ENCODE measurements around the gene GOLGA5. TPM values are rescaled to one million over a fixed set of nuclear protein-coding genes. Genes with fewer than 3 reads are reported as not detected.
A peak's percentile ranks its signal among the peaks of the same experiment; 100 is the strongest.
"Not testable (repeated sequence)": the region's sequence is repeated elsewhere in the genome, so short reads cannot be mapped to it uniquely, and the experiment has no call there.

Gene GOLGA5
- total and polyA plus RNA-seq, 4 donors: 28.1 to 38.6 (median 31.6) TPM

GRCh38 chr14:92813201-92813600 is 19.1 kb downstream of the GOLGA5 start:
- peaks cover 28% of the 10 kb centered on the region for H3K36me3 ChIP-seq (ENCODE audit: control insufficient read depth, insufficient read depth, low read length)
- no peaks in the 10 kb centered on the region for H3K4me1 ChIP-seq (ENCODE audit: control insufficient read depth, insufficient read depth, low read length)
- no peak overlapping the region for H3K27ac ChIP-seq (ENCODE audit: low read depth, low read length)
- no peak for DNase-seq (ENCODE audit: low read depth in 4 of 6, low spot score in 6 of 6)
- WGBS (ENCODE audit: insufficient coverage): 96% methylated on average over 3 of the region's 3 CpGs
- H3K27me3 ChIP-seq (ENCODE audit: control insufficient read depth, insufficient read depth, low read length): no peaks in the 10 kb centered on the region
- no peak overlapping the region for H3K4me3 ChIP-seq (ENCODE audit: low read depth, low read length)
- H3K9me3 ChIP-seq (ENCODE audit: control insufficient read depth, insufficient read depth, low read length): no peaks in the 10 kb centered on the region

GRCh38 chr14:92819011-92819597 is 25.0 kb downstream of the GOLGA5 start:
- Histone ChIP-seq H3K36me3 (ENCODE audit: control insufficient read depth, insufficient read depth, low read length) (peaks cover 20% of the 10 kb centered on the region), H3K27ac (ENCODE audit: low read depth, low read length) (no peak overlapping the region), H3K9me3 (ENCODE audit: control insufficient read depth, insufficient read depth, low read length) (no peaks in the 10 kb centered on the region), H3K4me1 (ENCODE audit: control insufficient read depth, insufficient read depth, low read length) (no peaks in the 10 kb centered on the region), H3K27me3 (ENCODE audit: control insufficient read depth, insufficient read depth, low read length) (no peaks in the 10 kb centered on the region), H3K4me3 (ENCODE audit: low read depth, low read length) (no peak overlapping the region)
- peak in 1 of 6 donors; percentile 11 for DNase-seq (ENCODE audit: low read depth in 4 of 6, low spot score in 6 of 6)
- 68% methylated on average over 5 of the region's 6 CpGs for WGBS (ENCODE audit: insufficient coverage)

- not testable (repeated sequence) for H3K27me3 ChIP-seq (ENCODE audit: control insufficient read depth, insufficient read depth, low read length); H3K9me3 ChIP-seq (ENCODE audit: control insufficient read depth, insufficient read depth, low read length); DNase-seq (ENCODE audit: low read depth in 4 of 6, low spot score in 6 of 6); H3K4me1 ChIP-seq (ENCODE audit: control insufficient read depth, insufficient read depth, low read length); H3K4me3 ChIP-seq (ENCODE audit: low read depth, low read length); H3K27ac ChIP-seq (ENCODE audit: low read depth, low read length)
- H3K36me3 ChIP-seq (ENCODE audit: control insufficient read depth, insufficient read depth, low read length): peaks cover 17% of the 10 kb centered on the region
- 85% methylated on average over 4 of the region's 13 CpGs for WGBS (ENCODE audit: insufficient coverage)
Observed at GRCh38 chr14:92819680-92820535, 25.8 kb downstream of the GOLGA5 start.

- H3K36me3 ChIP-seq (ENCODE audit: control insufficient read depth, insufficient read depth, low read length): peaks cover 20% of the 10 kb centered on the region
- H3K4me3 ChIP-seq (ENCODE audit: low read depth, low read length); H3K9me3 ChIP-seq (ENCODE audit: control insufficient read depth, insufficient read depth, low read length); H3K27ac ChIP-seq (ENCODE audit: low read depth, low read length); DNase-seq (ENCODE audit: low read depth in 4 of 6, low spot score in 6 of 6); H3K27me3 ChIP-seq (ENCODE audit: control insufficient read depth, insufficient read depth, low read length); H3K4me1 ChIP-seq (ENCODE audit: control insufficient read depth, insufficient read depth, low read length): not testable (repeated sequence)
- WGBS (ENCODE audit: insufficient coverage): 90% methylated on average over 3 of the region's 7 CpGs
Observed at GRCh38 chr14:92820536-92820840, 26.4 kb downstream of the GOLGA5 start.

GRCh38 chr14:92830902-92831301 is 36.8 kb downstream of the GOLGA5 start:
- no peak for DNase-seq (ENCODE audit: low read depth in 4 of 6, low spot score in 6 of 6)
- H3K27ac ChIP-seq (ENCODE audit: low read depth, low read length): no peak overlapping the region
- H3K4me1 ChIP-seq (ENCODE audit: control insufficient read depth, insufficient read depth, low read length): no peaks in the 10 kb centered on the region
- H3K27me3 ChIP-seq (ENCODE audit: control insufficient read depth, insufficient read depth, low read length): no peaks in the 10 kb centered on the region
- H3K36me3 ChIP-seq (ENCODE audit: control insufficient read depth, insufficient read depth, low read length): peaks cover 31% of the 10 kb centered on the region
- H3K9me3 ChIP-seq (ENCODE audit: control insufficient read depth, insufficient read depth, low read length): no peaks in the 10 kb centered on the region
- no CpG with 5 or more reads among the region's 2 CpGs for WGBS (ENCODE audit: insufficient coverage)
- H3K4me3 ChIP-seq (ENCODE audit: low read depth, low read length): no peak overlapping the region

- WGBS (ENCODE audit: insufficient coverage): 54% methylated on average over 5 of the region's 7 CpGs
- no peaks in the 10 kb centered on the region for H3K27me3 ChIP-seq (ENCODE audit: control insufficient read depth, insufficient read depth, low read length)
- no peak overlapping the region for H3K4me3 ChIP-seq (ENCODE audit: low read depth, low read length)
- no peaks in the 10 kb centered on the region for H3K9me3 ChIP-seq (ENCODE audit: control insufficient read depth, insufficient read depth, low read length)
- H3K36me3 ChIP-seq (ENCODE audit: control insufficient read depth, insufficient read depth, low read length): peaks cover 31% of the 10 kb centered on the region
- H3K4me1 ChIP-seq (ENCODE audit: control insufficient read depth, insufficient read depth, low read length): no peaks in the 10 kb centered on the region
- H3K27ac ChIP-seq (ENCODE audit: low read depth, low read length): no peak overlapping the region
- DNase-seq (ENCODE audit: low read depth in 4 of 6, low spot score in 6 of 6): no peak
Observed at GRCh38 chr14:92832137-92832700, 38.1 kb downstream of the GOLGA5 start.

GRCh38 chr14:92841930-92842329 is 47.8 kb downstream of the GOLGA5 start:
- H3K4me3 ChIP-seq (ENCODE audit: low read depth, low read length): no peak overlapping the region
- peaks cover 14% of the 10 kb centered on the region for H3K36me3 ChIP-seq (ENCODE audit: control insufficient read depth, insufficient read depth, low read length)
- no peak for DNase-seq (ENCODE audit: low read depth in 4 of 6, low spot score in 6 of 6)
- no peaks in the 10 kb centered on the region for H3K9me3 ChIP-seq (ENCODE audit: control insufficient read depth, insufficient read depth, low read length)
- WGBS (ENCODE audit: insufficient coverage): no CpG with 5 or more reads among the region's 4 CpGs
- no peaks in the 10 kb centered on the region for H3K27me3 ChIP-seq (ENCODE audit: control insufficient read depth, insufficient read depth, low read length)
- H3K4me1 ChIP-seq (ENCODE audit: control insufficient read depth, insufficient read depth, low read length): peaks cover 4% of the 10 kb centered on the region
- no peak overlapping the region for H3K27ac ChIP-seq (ENCODE audit: low read depth, low read length)

GRCh38 chr14:92844204-92844603 is 50.1 kb downstream of the GOLGA5 start:
- Histone ChIP-seq H3K4me1 (ENCODE audit: control insufficient read depth, insufficient read depth, low read length) (no peaks in the 10 kb centered on the region), H3K36me3 (ENCODE audit: control insufficient read depth, insufficient read depth, low read length) (peaks cover 7% of the 10 kb centered on the region), H3K27ac (ENCODE audit: low read depth, low read length) (no peak overlapping the region), H3K27me3 (ENCODE audit: control insufficient read depth, insufficient read depth, low read length) (no peaks in the 10 kb centered on the region), H3K4me3 (ENCODE audit: low read depth, low read length) (no peak overlapping the region), H3K9me3 (ENCODE audit: control insufficient read depth, insufficient read depth, low read length) (no peaks in the 10 kb centered on the region)
- DNase-seq (ENCODE audit: low read depth in 4 of 6, low spot score in 6 of 6): no peak
- WGBS (ENCODE audit: insufficient coverage): 94% methylated on average over 3 of the region's 4 CpGs

GRCh38 chr14:92846162-92846897 is 52.2 kb downstream of the GOLGA5 start:
- 90% methylated on average over 2 of the region's 2 CpGs for WGBS (ENCODE audit: insufficient coverage)
- H3K27ac ChIP-seq (ENCODE audit: low read depth, low read length): no peak overlapping the region

More at GRCh38 chr14:92846162-92846897, 52.2 kb downstream of the GOLGA5 start:
- H3K4me1 ChIP-seq (ENCODE audit: control insufficient read depth, insufficient read depth, low read length): no peaks in the 10 kb centered on the region
- H3K36me3 ChIP-seq (ENCODE audit: control insufficient read depth, insufficient read depth, low read length): no peaks in the 10 kb centered on the region
- no peaks in the 10 kb centered on the region for H3K9me3 ChIP-seq (ENCODE audit: control insufficient read depth, insufficient read depth, low read length)
- no peak overlapping the region for H3K4me3 ChIP-seq (ENCODE audit: low read depth, low read length)
- H3K27me3 ChIP-seq (ENCODE audit: control insufficient read depth, insufficient read depth, low read length): no peaks in the 10 kb centered on the region
- no peak for DNase-seq (ENCODE audit: low read depth in 4 of 6, low spot score in 6 of 6)

Data from spinal cord (tissue), 10 donors.